CD4-positive, alpha-beta memory T cell (primary cell): ENCODE results near the gene CYP2F1. TPM values are rescaled to one million over a fixed set of nuclear protein-coding genes. Genes with fewer than 3 reads are reported as not detected.

Source experiments
- CTCF ChIA-PET: fragments of 350-600 bp; sonication (Branson Sonifier 250); formaldehyde crosslinking; loops from one replicate; lab custom pipeline; 2021; ENCODE audit warnings: inconsistent platforms; ENCODE audit not compliant: partially characterized antibody; lab: Charles Lee
- POLR2A ChIA-PET: fragments of 350-600 bp; sonication (Branson Sonifier 250); formaldehyde crosslinking; loops from one replicate; lab custom pipeline; 2021; ENCODE audit not compliant: partially characterized antibody; lab: Charles Lee
- DNase-seq, 5 donors: peaks; one replicate each; pipeline versions ENCODE4 v3.0.0 to v3.0.0-alpha.2; 2020 to 2022; ENCODE audit warnings: mixed read lengths in 1 of 5
- H3K27ac ChIP-seq: one replicate; pipeline ENCODE4 v1.7.0; 2013; ENCODE audit warnings: low read depth, low read length
- H3K27me3 ChIP-seq: 2 replicates; pipeline ENCODE4 v1.7.0; 2013; ENCODE audit warnings: mild to moderate bottlenecking, low read length, moderate library complexity; ENCODE audit not compliant: insufficient read depth
- H3K36me3 ChIP-seq: 2 replicates; pipeline ENCODE4 v1.7.0; 2013; ENCODE audit warnings: mild to moderate bottlenecking, low read length, moderate library complexity; ENCODE audit not compliant: insufficient read depth
- H3K4me1 ChIP-seq: 2 replicates; pipeline ENCODE4 v1.7.0; 2013; ENCODE audit warnings: mild to moderate bottlenecking, low read length, moderate library complexity; ENCODE audit not compliant: insufficient read depth
- H3K4me3 ChIP-seq, 2 donors: one replicate each; pipeline ENCODE4 v1.7.0; 2013; ENCODE audit warnings: low read length in 2 of 2, mild to moderate bottlenecking in 1 of 2
- H3K9me3 ChIP-seq, 2 donors: one replicate each; pipeline ENCODE4 v1.7.0; 2013; ENCODE audit warnings: low read length in 2 of 2, control low read depth in 1 of 2; ENCODE audit not compliant: control insufficient read depth in 1 of 2
- H3K27ac Mint-ChIP-seq, 7 donors: one replicate each; pipeline ENCODE4 v1.8.0; 2020 to 2021; ENCODE audit warnings: mixed read lengths in 7 of 7, mild to moderate bottlenecking in 6 of 7, inconsistent platforms in 3 of 7, moderate library complexity in 3 of 7
- H3K27me3 Mint-ChIP-seq, 2 donors: one replicate each; pipeline ENCODE4 v1.8.0; 2020 to 2021; ENCODE audit warnings: mixed read lengths in 2 of 2
- H3K36me3 Mint-ChIP-seq, 2 donors: one replicate each; pipeline ENCODE4 v1.8.0; 2020 to 2021; ENCODE audit warnings: mixed read lengths in 2 of 2, inconsistent platforms in 1 of 2, mild to moderate bottlenecking in 1 of 2
- H3K4me1 Mint-ChIP-seq, 4 donors: one replicate each; pipeline ENCODE4 v1.8.0; 2020 to 2021; ENCODE audit warnings: mixed read lengths in 4 of 4, mild to moderate bottlenecking in 1 of 4
- H3K4me3 Mint-ChIP-seq, 8 donors: one replicate each; pipeline ENCODE4 v1.8.0; 2020 to 2021; ENCODE audit warnings: mixed read lengths in 8 of 8, mild to moderate bottlenecking in 7 of 8, moderate library complexity in 6 of 8, inconsistent platforms in 3 of 8
- H3K9me3 Mint-ChIP-seq, 8 donors: one replicate each; pipeline ENCODE4 v1.8.0; 2020 to 2021; ENCODE audit warnings: mixed read lengths in 8 of 8, mild to moderate bottlenecking in 5 of 8, inconsistent platforms in 3 of 8, moderate library complexity in 1 of 8
- intact Hi-C: fragments of 100-400 bp; cut with micrococcal nuclease; formaldehyde crosslinking; loops from one replicate; pipeline ENCODE4 v1.15.1; 2023
- polyA plus RNA-seq, 2 donors: library from polyadenylated mRNA; unstranded; fragments of 300-500 nt; fragmentation: Illumina TruSeq; gene quantifications; one replicate each; pipeline ENCODE4 v1.2.3, GENCODE V29; 2021
- total RNA-seq, 2 experiments: library from RNA; stranded (reverse); gene quantifications; one replicate each; pipeline ENCODE4 v1.2.3, GENCODE V29; 2021

The CYP2F1 gene
- total RNA-seq: not detected
- not detected for polyA plus RNA-seq

DNA sequence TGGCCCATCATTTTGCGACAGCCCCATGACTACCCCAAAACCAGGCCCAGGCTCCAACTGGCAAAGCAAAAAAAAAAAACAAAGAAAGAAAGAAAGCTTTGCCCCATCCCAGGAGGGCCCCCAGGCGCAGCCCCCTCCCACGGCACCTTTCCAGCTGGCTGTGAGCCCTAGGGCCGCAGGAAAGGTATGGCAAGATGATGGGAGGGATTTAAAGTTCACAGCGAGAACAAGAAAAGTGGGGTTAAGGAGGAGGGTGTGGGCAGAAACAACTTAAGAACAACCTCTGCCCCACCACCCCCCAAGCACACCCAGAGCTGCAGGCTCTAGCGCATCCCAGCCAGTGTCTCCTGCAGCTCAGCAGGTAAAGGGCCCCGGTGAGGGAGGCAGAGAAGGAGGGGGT lies at the start of gene CYP2F1:
TSS of gene CYP2F1 (plus strand) at position 301 of the 400 bp plus-strand sequence. CDS start 1,757 bp downstream, outside the sequence.
- ChIA-PET CTCF (no interaction called here), POLR2A (no interaction called here)
- Histone ChIP-seq H3K4me1 (no peaks in the 10 kb centered on the region), H3K27me3 (no peaks in the 10 kb centered on the region), H3K4me3 (no peak within 1 kb of the TSS), H3K27ac (no peak within 1 kb of the TSS), H3K36me3 (no peaks in the 10 kb centered on the region), H3K9me3 (no peaks in the 10 kb centered on the region)
- DNase-seq: no peak
- no peak within 1 kb of the TSS for H3K4me3 Mint-ChIP-seq
- H3K36me3 Mint-ChIP-seq: no peaks in the 10 kb centered on the region
- peaks cover 0 to 3% (median 0%) of the 10 kb centered on the region in 8 donors for H3K9me3 Mint-ChIP-seq
- intact Hi-C loops: no loop called here
- H3K27me3 Mint-ChIP-seq: no peaks in the 10 kb centered on the region
- H3K27ac Mint-ChIP-seq: peak within 1 kb of the TSS in 5 of 7 donors; percentile 3 to 82 (median 45)
- peaks cover 0 to 8% (median 4%) of the 10 kb centered on the region in 4 donors for H3K4me1 Mint-ChIP-seq

DNA sequence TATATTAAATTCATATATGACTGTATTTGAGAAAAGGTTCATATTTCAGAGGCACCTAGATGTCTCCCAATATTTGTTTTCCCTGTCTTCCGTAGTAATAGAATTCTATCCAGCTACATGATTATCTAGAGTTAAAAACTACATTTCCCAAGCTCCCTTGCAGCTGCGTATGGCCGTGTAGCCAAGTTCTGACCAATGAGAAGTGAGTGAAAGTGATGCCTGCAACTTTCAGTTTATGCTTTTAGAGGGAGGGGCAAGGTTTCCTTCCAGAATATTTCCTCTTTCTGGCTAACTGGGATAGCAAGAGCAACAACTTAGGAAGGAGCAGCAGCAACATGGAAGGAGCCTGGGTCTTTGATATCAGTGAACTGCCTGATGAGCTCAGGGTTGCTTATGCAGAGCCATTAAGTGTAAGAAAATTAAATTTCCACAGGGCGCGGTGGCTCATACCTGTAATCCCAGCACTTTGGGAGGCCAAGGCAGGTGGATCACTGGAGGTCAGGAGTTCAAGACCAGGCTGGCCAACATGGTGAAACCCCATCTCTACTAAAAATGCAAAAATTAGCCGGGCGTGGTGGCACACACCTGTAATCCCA lies 49.2 kb upstream of the CYP2F1 start:
- CTCF ChIA-PET: interaction anchor here (0.9 kb wide), 1 partner anchor 35 kb away, joined by 3 read pairs; no protein-coding TSS in a partner anchor
- H3K9me3 Mint-ChIP-seq: no peaks in the 10 kb centered on the region
- no peaks in the 10 kb centered on the region for H3K27me3 ChIP-seq
- H3K27ac Mint-ChIP-seq: no peak overlapping the region
- intact Hi-C loops: no loop called here
- H3K4me3 Mint-ChIP-seq: peak overlapping the region in 1 of 8 donors; percentile 38
- peaks cover 8 to 26% of the 10 kb centered on the region in 2 donors for H3K27me3 Mint-ChIP-seq
- no peaks in the 10 kb centered on the region for H3K36me3 ChIP-seq
- no peaks in the 10 kb centered on the region for H3K9me3 ChIP-seq
- peaks cover 0 to 2% (median under 1%) of the 10 kb centered on the region in 4 donors for H3K4me1 Mint-ChIP-seq
- POLR2A ChIA-PET: interaction anchor here (0.7 kb wide), 1 partner anchor 487 kb away, joined by 3 read pairs; no protein-coding TSS in a partner anchor
- no peak for DNase-seq
- no peaks in the 10 kb centered on the region for H3K36me3 Mint-ChIP-seq
- H3K27ac ChIP-seq: no peak overlapping the region
- no peaks in the 10 kb centered on the region for H3K4me1 ChIP-seq
- no peak overlapping the region for H3K4me3 ChIP-seq

GRCh38 chr19:41076286-41076685 lies 37.9 kb upstream of the CYP2F1 start:
- Histone ChIP-seq H3K27ac (no peak overlapping the region), H3K4me3 (no peak overlapping the region), H3K36me3 (no peaks in the 10 kb centered on the region), H3K9me3 (no peaks in the 10 kb centered on the region), H3K4me1 (no peaks in the 10 kb centered on the region), H3K27me3 (no peaks in the 10 kb centered on the region)
- peaks cover 2 to 26% (median 20%) of the 10 kb centered on the region in 8 donors for H3K9me3 Mint-ChIP-seq
- CTCF ChIA-PET: no interaction called here
- POLR2A ChIA-PET: no interaction called here
- peaks cover 4 to 5% of the 10 kb centered on the region in 2 donors for H3K36me3 Mint-ChIP-seq
- H3K27ac Mint-ChIP-seq: no peak overlapping the region
- H3K4me3 Mint-ChIP-seq: no peak overlapping the region
- peaks cover 25 to 27% of the 10 kb centered on the region in 2 donors for H3K27me3 Mint-ChIP-seq
- no peak for DNase-seq
- no peaks in the 10 kb centered on the region for H3K4me1 Mint-ChIP-seq
- intact Hi-C loops: no loop called here

- no peaks in the 10 kb centered on the region for H3K36me3 ChIP-seq
- no peaks in the 10 kb centered on the region for H3K9me3 ChIP-seq
- intact Hi-C loops: no loop called here
- H3K27ac Mint-ChIP-seq: no peak overlapping the region
- H3K4me1 ChIP-seq: no peaks in the 10 kb centered on the region
- H3K27ac ChIP-seq: no peak overlapping the region
- no peak overlapping the region for H3K4me3 ChIP-seq
- no peaks in the 10 kb centered on the region for H3K4me1 Mint-ChIP-seq
- CTCF ChIA-PET: no interaction called here
- POLR2A ChIA-PET: no interaction called here
- peaks cover 0 to 30% (median 20%) of the 10 kb centered on the region in 8 donors for H3K9me3 Mint-ChIP-seq
- DNase-seq: no peak
- no peak overlapping the region for H3K4me3 Mint-ChIP-seq
- H3K27me3 ChIP-seq: no peaks in the 10 kb centered on the region
- peaks cover 27 to 54% of the 10 kb centered on the region in 2 donors for H3K27me3 Mint-ChIP-seq
- H3K36me3 Mint-ChIP-seq: peaks cover 4 to 8% of the 10 kb centered on the region in 2 donors
Observed at GRCh38 chr19:41083516-41083915, 30.7 kb upstream of the CYP2F1 start.

DNA sequence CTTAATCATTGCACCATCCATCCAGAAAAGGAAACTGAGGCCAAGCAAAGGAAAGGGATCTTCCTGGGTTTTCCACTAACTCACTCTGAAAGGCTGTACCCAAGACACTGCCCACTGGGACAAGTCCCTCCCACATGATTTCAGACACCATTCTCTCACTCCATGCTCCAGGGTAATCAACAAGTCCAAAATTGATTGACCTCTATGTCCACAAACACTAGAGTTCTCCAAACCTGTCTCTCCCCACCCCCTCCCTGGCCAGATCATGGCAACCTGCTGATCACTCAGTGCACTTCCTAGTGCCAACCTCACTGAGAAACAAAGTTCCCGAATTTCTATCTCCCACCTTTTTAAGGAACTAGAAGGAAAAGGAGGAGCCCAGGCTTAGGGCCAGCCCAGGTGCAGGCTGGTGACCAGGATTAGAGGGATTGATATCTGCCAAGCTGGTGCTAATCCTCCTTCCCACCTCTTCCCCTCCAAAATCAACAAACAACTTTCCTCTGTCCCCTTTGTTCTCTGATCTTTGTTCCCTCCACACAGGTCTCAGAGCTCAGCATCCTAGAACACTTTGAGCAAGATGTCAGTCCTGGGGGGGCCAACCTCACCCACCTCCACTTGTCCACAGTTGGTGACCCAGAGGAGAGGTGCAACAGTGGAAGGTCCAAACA lies 28.4 kb upstream of the CYP2F1 start:
- Histone ChIP-seq H3K4me1 (no peaks in the 10 kb centered on the region), H3K4me3 (no peak overlapping the region), H3K9me3 (no peaks in the 10 kb centered on the region), H3K36me3 (no peaks in the 10 kb centered on the region), H3K27me3 (peaks cover 6% of the 10 kb centered on the region), H3K27ac (no peak overlapping the region)
- DNase-seq: no peak
- Mint-ChIP-seq H3K4me3 (no peak overlapping the region), H3K4me1 (peaks cover 0 to 6% (median 5%) of the 10 kb centered on the region in 4 donors), H3K27me3 (peaks cover 39 to 68% of the 10 kb centered on the region in 2 donors), H3K9me3 (peaks cover 0 to 10% (median 5%) of the 10 kb centered on the region in 8 donors), H3K27ac (no peak overlapping the region), H3K36me3 (peaks cover 1 to 7% of the 10 kb centered on the region in 2 donors)
- POLR2A ChIA-PET: no interaction called here
- intact Hi-C loops: no loop called here
- CTCF ChIA-PET: no interaction called here

GRCh38 chr19:41088151-41088550 lies 26.1 kb upstream of the CYP2F1 start, which contains the start of gene CYP2A13:
TSS of gene CYP2A13 (plus strand) at chr19:41088451. CDS start at chr19:41088472, 21 bp downstream.
- Mint-ChIP-seq H3K27me3 (peaks cover 51 to 69% of the 10 kb centered on the region in 2 donors), H3K9me3 (peaks cover 0 to 2% (median 0%) of the 10 kb centered on the region in 8 donors), H3K36me3 (peaks cover 0 to 3% of the 10 kb centered on the region in 2 donors), H3K4me3 (no peak within 1 kb of the TSS), H3K4me1 (peaks cover 0 to 8% (median 5%) of the 10 kb centered on the region in 4 donors), H3K27ac (peak within 1 kb of the TSS in 1 of 7 donors; percentile 65)
- POLR2A ChIA-PET: no interaction called here
- no peaks in the 10 kb centered on the region for H3K9me3 ChIP-seq
- H3K4me3 ChIP-seq: no peak within 1 kb of the TSS
- intact Hi-C loops: no loop called here
- H3K27me3 ChIP-seq: peaks cover 6% of the 10 kb centered on the region
- no peak within 1 kb of the TSS for H3K27ac ChIP-seq
- CTCF ChIA-PET: no interaction called here
- H3K4me1 ChIP-seq: no peaks in the 10 kb centered on the region
- H3K36me3 ChIP-seq: no peaks in the 10 kb centered on the region
- DNase-seq: no peak

GRCh38 chr19:41089959-41090358 lies 24.3 kb upstream of the CYP2F1 start:
- Histone ChIP-seq H3K9me3 (no peaks in the 10 kb centered on the region), H3K4me1 (no peaks in the 10 kb centered on the region), H3K27ac (no peak overlapping the region), H3K4me3 (no peak overlapping the region), H3K27me3 (peaks cover 6% of the 10 kb centered on the region), H3K36me3 (no peaks in the 10 kb centered on the region)
- Mint-ChIP-seq H3K27me3 (peaks cover 56 to 69% of the 10 kb centered on the region in 2 donors), H3K4me3 (peak overlapping the region in 3 of 8 donors; percentile 48 to 67 (median 61)), H3K36me3 (no peaks in the 10 kb centered on the region), H3K27ac (peak overlapping the region in 1 of 7 donors; percentile 48), H3K4me1 (peaks cover 0 to 10% (median 5%) of the 10 kb centered on the region in 4 donors), H3K9me3 (peaks cover 0 to 5% (median 0%) of the 10 kb centered on the region in 8 donors)
- POLR2A ChIA-PET: no interaction called here
- CTCF ChIA-PET: no interaction called here
- intact Hi-C loops: no loop called here
- DNase-seq: peak in 3 of 5 donors; percentile 1 to 15 (median 13)
